ENCODE measurements around the gene AP1M1.

AP1M1 gene

DNA sequence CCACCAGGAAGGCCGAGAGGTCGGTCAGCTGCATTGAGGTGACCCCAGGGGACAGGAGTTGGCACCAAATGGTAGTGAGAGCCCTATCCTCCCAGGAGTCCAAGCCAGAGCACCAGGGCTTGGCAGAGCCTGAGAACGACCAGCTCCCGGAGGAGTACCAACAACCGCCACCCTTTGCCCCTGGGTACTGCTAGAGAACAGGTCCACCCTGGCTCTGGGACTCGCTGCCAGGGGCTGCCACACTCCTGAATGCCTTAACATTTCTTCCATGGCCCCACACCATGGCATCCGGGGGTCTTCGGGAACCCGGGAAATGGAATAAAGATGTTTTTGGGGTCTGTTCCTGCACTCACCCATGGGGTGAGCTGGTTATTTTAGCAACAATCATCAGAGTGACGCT lies 40.1 kb upstream of the AP1M1 start:
- in situ Hi-C loops (cut with HindIII; ENCODE audit: low sequenced_read_pairs), result no loop called here
- DNase-seq (ENCODE audit: low read depth), result no peak
- TF ChIP-seq CTCF (IDR thresholded peaks at IDR 0.05; ENCODE audit: low read depth, low read length, missing control alignments), result no peak
- no peak overlapping the region for H3K4me3 ChIP-seq (ENCODE audit: low read depth, low read length)

- no peak overlapping the region for H3K4me3 ChIP-seq (ENCODE audit: low read depth, low read length)
- in situ Hi-C loops (cut with HindIII; ENCODE audit: low sequenced_read_pairs), result no loop called here
- no peak for DNase-seq (ENCODE audit: low read depth)
- TF ChIP-seq CTCF (IDR thresholded peaks at IDR 0.05; ENCODE audit: low read depth, low read length, missing control alignments), result no peak
These were observed 38.1 kb upstream of the AP1M1 start for GRCh38 chr19:16159655-16160054.

DNA sequence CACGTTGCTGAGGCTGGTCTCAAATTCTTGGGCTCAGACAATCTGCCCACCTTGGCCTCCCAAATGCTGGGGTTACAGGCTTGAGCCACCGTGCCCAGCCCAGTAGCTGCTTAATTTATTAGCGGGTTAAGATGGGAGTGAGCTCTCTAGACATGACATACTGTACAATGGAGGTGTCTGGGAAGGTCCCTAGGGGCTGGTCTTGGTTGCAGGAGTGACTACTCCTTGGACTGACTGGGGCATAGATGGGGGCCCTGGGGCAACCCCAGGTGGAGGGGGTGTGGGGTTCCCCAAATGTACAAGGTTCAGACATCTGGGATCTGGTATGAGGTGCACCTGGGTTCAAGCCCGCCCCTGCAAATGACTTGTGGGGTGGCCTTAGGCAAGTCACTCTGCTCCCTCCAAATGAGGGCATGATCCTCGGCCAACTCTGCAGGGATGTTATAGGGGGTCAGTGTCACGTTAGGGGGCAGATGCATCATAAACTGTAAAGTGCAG lies 37.2 kb upstream of the AP1M1 start:
- in situ Hi-C loops (cut with HindIII; ENCODE audit: low sequenced_read_pairs), result no loop called here
- TF ChIP-seq CTCF (IDR thresholded peaks at IDR 0.05; ENCODE audit: low read depth, low read length, missing control alignments), result no peak
- H3K4me3 ChIP-seq (ENCODE audit: low read depth, low read length), result no peak overlapping the region
- DNase-seq (ENCODE audit: low read depth), result no peak

DNA sequence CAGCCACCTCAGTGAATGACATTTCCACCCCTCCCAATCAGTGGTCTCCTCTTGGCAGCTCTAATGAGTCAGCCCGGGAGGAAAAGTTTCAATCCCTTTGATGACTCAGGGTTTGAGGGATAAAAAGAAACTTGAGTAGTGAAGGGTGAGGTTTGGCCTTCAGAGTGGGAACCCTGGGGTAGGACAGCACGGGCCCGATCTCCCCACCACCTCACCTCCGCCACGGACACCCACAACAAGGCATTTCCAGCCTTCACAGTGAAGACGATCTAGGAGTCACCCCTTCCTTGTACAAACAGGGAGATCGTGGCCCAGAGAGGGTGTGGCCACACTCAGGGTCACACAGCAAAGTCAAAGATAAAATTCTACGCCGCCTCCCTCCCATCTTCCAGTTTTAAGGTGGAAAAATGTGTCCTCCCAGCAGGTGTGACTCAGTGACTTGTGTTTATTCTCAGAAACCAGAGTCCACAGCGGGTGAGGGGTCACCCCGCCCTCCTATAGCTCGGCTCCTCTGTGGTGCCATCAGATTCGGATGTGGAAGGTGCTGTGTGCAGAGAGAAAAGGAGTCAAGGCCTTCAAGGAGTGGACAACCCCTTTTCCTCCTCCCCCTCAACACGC lies 36.7 kb upstream of the AP1M1 start:
- in situ Hi-C loops (cut with HindIII; ENCODE audit: low sequenced_read_pairs), result no loop called here
- no peak overlapping the region for H3K4me3 ChIP-seq (ENCODE audit: low read depth, low read length)
- no peak for TF ChIP-seq CTCF (IDR thresholded peaks at IDR 0.05; ENCODE audit: low read depth, low read length, missing control alignments)
- peak; percentile 52 for DNase-seq (ENCODE audit: low read depth)

DNA sequence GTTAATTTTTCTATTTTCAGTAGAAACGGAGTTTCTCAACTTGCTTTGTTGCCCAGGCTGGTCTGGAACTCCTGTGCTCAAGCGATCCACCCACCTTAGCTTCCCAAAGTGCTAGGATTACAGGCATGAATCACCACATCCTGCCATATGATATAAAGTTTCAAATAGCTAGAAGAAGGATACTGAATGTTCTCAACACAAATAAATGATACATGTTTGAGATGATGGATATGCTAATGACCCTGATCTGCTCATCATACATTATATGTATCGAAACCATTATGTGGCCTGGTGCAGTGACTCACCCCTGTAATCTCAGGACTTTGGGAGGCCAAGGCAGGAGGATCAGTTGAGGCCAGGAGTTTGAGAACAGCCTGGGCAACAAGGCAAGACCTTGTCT lies 35.9 kb upstream of the AP1M1 start:
- in situ Hi-C loops (cut with HindIII; ENCODE audit: low sequenced_read_pairs), result no loop called here
- no peak for DNase-seq (ENCODE audit: low read depth)
- H3K4me3 ChIP-seq (ENCODE audit: low read depth, low read length), result no peak overlapping the region
- no peak for TF ChIP-seq CTCF (IDR thresholded peaks at IDR 0.05; ENCODE audit: low read depth, low read length, missing control alignments)

GRCh38 chr19:16164222-16164890 lies 33.4 kb upstream of the AP1M1 start:
- TF ChIP-seq CTCF (IDR thresholded peaks at IDR 0.05; ENCODE audit: low read depth, low read length, missing control alignments), result no peak
- DNase-seq (ENCODE audit: low read depth), result no peak

More at GRCh38 chr19:16164222-16164890, 33.4 kb upstream of the AP1M1 start:
- in situ Hi-C loops (cut with HindIII; ENCODE audit: low sequenced_read_pairs), result no loop called here
- H3K4me3 ChIP-seq (ENCODE audit: low read depth, low read length), result no peak overlapping the region
